Duodenal mucosa (tissue), 2 donors: ENCODE measurements around the gene PCDHGA1.
A peak's percentile ranks its signal among the peaks of the same experiment; 100 is the strongest.

ENCODE experiments used
- H3K27ac ChIP-seq: one replicate; pipeline ENCODE4 v1.7.0; 2013; ENCODE audit warnings: low read depth, low read length
- H3K27me3 ChIP-seq, 2 donors: one replicate each; pipeline ENCODE4 v1.7.0; 2013; ENCODE audit warnings: low read length in 2 of 2, control low read depth in 1 of 2; ENCODE audit not compliant: insufficient read depth in 2 of 2, control insufficient read depth in 1 of 2
- H3K36me3 ChIP-seq, 2 donors: one replicate each; pipeline ENCODE4 v1.7.0; 2013; ENCODE audit warnings: low read length in 2 of 2, control low read depth in 1 of 2; ENCODE audit not compliant: insufficient read depth in 2 of 2, control insufficient read depth in 1 of 2
- H3K4me1 ChIP-seq, 2 donors: one replicate each; pipeline ENCODE4 v1.7.0; 2013; ENCODE audit warnings: low read length in 2 of 2, control low read depth in 1 of 2; ENCODE audit not compliant: insufficient read depth in 2 of 2, control insufficient read depth in 1 of 2
- H3K4me3 ChIP-seq, 2 donors: one replicate each; pipeline ENCODE4 v1.7.0; 2013; ENCODE audit warnings: low read length in 2 of 2, low read depth in 1 of 2
- H3K9ac ChIP-seq, 2 donors: one replicate each; pipeline ENCODE4 v1.7.0; 2013; ENCODE audit warnings: low read length in 2 of 2, low read depth in 1 of 2
- H3K9me3 ChIP-seq, 2 donors: one replicate each; pipeline ENCODE4 v1.7.0; 2013; ENCODE audit warnings: low read length in 2 of 2, control low read depth in 1 of 2; ENCODE audit not compliant: control insufficient read depth in 1 of 2

The PCDHGA1 gene

GRCh38 chr5:141490771-141491170 lies 160.5 kb downstream of the PCDHGA1 start:
- H3K4me1 ChIP-seq: peaks cover 0 to under 1% of the 10 kb centered on the region in 2 donors
- no peaks in the 10 kb centered on the region for H3K9me3 ChIP-seq
- no peak overlapping the region for H3K4me3 ChIP-seq
- peaks cover 26 to 28% of the 10 kb centered on the region in 2 donors for H3K27me3 ChIP-seq
- no peak overlapping the region for H3K9ac ChIP-seq
- no peaks in the 10 kb centered on the region for H3K36me3 ChIP-seq
- no peak overlapping the region for H3K27ac ChIP-seq

GRCh38 chr5:141491323-141492167 lies 161.2 kb downstream of the PCDHGA1 start:
- H3K4me1 ChIP-seq: no peaks in the 10 kb centered on the region
- no peaks in the 10 kb centered on the region for H3K36me3 ChIP-seq
- H3K27me3 ChIP-seq: peaks cover 22 to 23% of the 10 kb centered on the region in 2 donors
- no peak overlapping the region for H3K27ac ChIP-seq
- H3K4me3 ChIP-seq: peak overlapping the region; percentile 36 to 55
- no peaks in the 10 kb centered on the region for H3K9me3 ChIP-seq
- H3K9ac ChIP-seq: no peak overlapping the region

GRCh38 chr5:141492168-141492885 lies 162.0 kb downstream of the PCDHGA1 start:
- Histone ChIP-seq H3K4me1 (no peaks in the 10 kb centered on the region), H3K27me3 (peaks cover 22 to 23% of the 10 kb centered on the region in 2 donors), H3K36me3 (no peaks in the 10 kb centered on the region), H3K4me3 (peak overlapping the region; percentile 36 to 55), H3K9me3 (no peaks in the 10 kb centered on the region), H3K9ac (no peak overlapping the region), H3K27ac (no peak overlapping the region)

GRCh38 chr5:141493500-141494422 lies 163.4 kb downstream of the PCDHGA1 start:
- no peaks in the 10 kb centered on the region for H3K36me3 ChIP-seq
- H3K27ac ChIP-seq: no peak overlapping the region
- no peak overlapping the region for H3K9ac ChIP-seq
- H3K9me3 ChIP-seq: no peaks in the 10 kb centered on the region
- peaks cover 22 to 23% of the 10 kb centered on the region in 2 donors for H3K27me3 ChIP-seq
- no peaks in the 10 kb centered on the region for H3K4me1 ChIP-seq
- no peak overlapping the region for H3K4me3 ChIP-seq

GRCh38 chr5:141494761-141495452 lies 164.6 kb downstream of the PCDHGA1 start:
- H3K9me3 ChIP-seq: no peaks in the 10 kb centered on the region
- no peak overlapping the region for H3K4me3 ChIP-seq
- no peak overlapping the region for H3K9ac ChIP-seq
- peaks cover 22 to 23% of the 10 kb centered on the region in 2 donors for H3K27me3 ChIP-seq
- H3K27ac ChIP-seq: no peak overlapping the region
- no peaks in the 10 kb centered on the region for H3K4me1 ChIP-seq
- no peaks in the 10 kb centered on the region for H3K36me3 ChIP-seq

GRCh38 chr5:141495453-141495811 lies 165.1 kb downstream of the PCDHGA1 start:
- Histone ChIP-seq H3K27me3 (peaks cover 19 to 23% of the 10 kb centered on the region in 2 donors), H3K27ac (no peak overlapping the region), H3K4me1 (no peaks in the 10 kb centered on the region), H3K9me3 (no peaks in the 10 kb centered on the region), H3K9ac (no peak overlapping the region), H3K4me3 (no peak overlapping the region), H3K36me3 (no peaks in the 10 kb centered on the region)

GRCh38 chr5:141496038-141496437 lies 165.7 kb downstream of the PCDHGA1 start:
- Histone ChIP-seq H3K36me3 (no peaks in the 10 kb centered on the region), H3K27ac (no peak overlapping the region)

GRCh38 chr5:141501761-141502160 lies 171.4 kb downstream of the PCDHGA1 start:
- Histone ChIP-seq H3K4me3 (no peak overlapping the region), H3K36me3 (no peaks in the 10 kb centered on the region), H3K27ac (no peak overlapping the region), H3K9me3 (no peaks in the 10 kb centered on the region), H3K4me1 (no peaks in the 10 kb centered on the region), H3K27me3 (no peaks in the 10 kb centered on the region), H3K9ac (no peak overlapping the region)

More at GRCh38 chr5:141496038-141496437, 165.7 kb downstream of the PCDHGA1 start:
- H3K9me3 ChIP-seq: no peaks in the 10 kb centered on the region
- no peak overlapping the region for H3K9ac ChIP-seq
- H3K4me1 ChIP-seq: no peaks in the 10 kb centered on the region
- peaks cover 15 to 19% of the 10 kb centered on the region in 2 donors for H3K27me3 ChIP-seq
- no peak overlapping the region for H3K4me3 ChIP-seq

GRCh38 chr5:141503681-141504080 lies 173.4 kb downstream of the PCDHGA1 start:
- Histone ChIP-seq H3K9ac (no peak overlapping the region), H3K27ac (no peak overlapping the region), H3K36me3 (no peaks in the 10 kb centered on the region)

More at GRCh38 chr5:141503681-141504080, 173.4 kb downstream of the PCDHGA1 start:
- Histone ChIP-seq H3K4me1 (peaks cover 0 to 4% of the 10 kb centered on the region in 2 donors), H3K4me3 (no peak overlapping the region), H3K9me3 (no peaks in the 10 kb centered on the region), H3K27me3 (no peaks in the 10 kb centered on the region)
